K562 (cell line): ENCODE data around the gene TCF12.

Experiments
- ARID1B ChIP-seq: fragments of 450-650 bp; IDR thresholded peaks from 2 replicates; pipeline ENCODE4 v1.6.1; 2016; ENCODE audit warnings: antibody characterized with exemption, mild to moderate bottlenecking, inconsistent platforms
- C11orf30 ChIP-seq: fragments of 450-650 bp; IDR thresholded peaks from 2 replicates; pipeline ENCODE4 v1.6.1; 2016; ENCODE audit warnings: low read depth, mild to moderate bottlenecking
- CREM ChIP-seq: IDR thresholded peaks from 2 replicates; pipeline ENCODE4 v1.6.1; 2014; ENCODE audit warnings: antibody characterized with exemption, low read depth
- POLR2A ChIP-seq: fragments of 450-650 bp; conservative IDR thresholded peaks from 2 replicates; pipeline ENCODE4 v1.6.1; 2016
- SETDB1 ChIP-seq: IDR thresholded peaks from one replicate; pipeline ENCODE4 v1.6.1; 2012; ENCODE audit warnings: low read length, control low read depth, inconsistent platforms
- SP1 ChIP-seq: sonication (generic); formaldehyde crosslinking; IDR thresholded peaks from 2 replicates; pipeline ENCODE4 v1.8.1; 2022; ENCODE audit warnings: mild to moderate bottlenecking, missing genetic modification reagents
- ZNF592 ChIP-seq: fragments of 450-650 bp; IDR thresholded peaks from 2 replicates; pipeline ENCODE4 v1.6.1; 2017; ENCODE audit warnings: antibody characterized with exemption, mild to moderate bottlenecking
- TF ChIP-seq, protein P1 (sequence below): sonication (generic); formaldehyde crosslinking; IDR thresholded peaks from 2 replicates; pipeline ENCODE4 v1.8.0; 2022; ENCODE audit warnings: missing genetic modification reagents, mild to moderate bottlenecking, borderline replicate concordance

DNA sequence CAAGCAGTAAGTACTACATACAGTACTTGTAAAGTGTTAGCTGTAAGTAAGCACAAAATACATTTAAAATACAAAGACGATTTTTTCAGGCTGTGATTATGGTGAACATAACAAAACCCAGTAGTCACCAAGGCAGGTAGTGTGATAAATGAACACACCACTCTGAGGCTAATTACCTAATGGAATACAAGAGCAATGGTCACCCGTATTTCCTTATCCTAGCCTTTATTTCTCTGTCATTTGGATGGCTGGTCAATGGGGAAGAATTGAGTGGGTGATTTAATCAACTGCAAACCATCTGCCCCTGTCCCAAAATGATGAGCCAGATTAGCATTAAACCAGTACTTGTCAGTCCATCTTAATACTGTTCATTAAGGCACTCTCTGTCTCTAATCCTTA is 368.7 kb downstream of the TCF12 start:
- TF ChIP-seq, protein P1, sequence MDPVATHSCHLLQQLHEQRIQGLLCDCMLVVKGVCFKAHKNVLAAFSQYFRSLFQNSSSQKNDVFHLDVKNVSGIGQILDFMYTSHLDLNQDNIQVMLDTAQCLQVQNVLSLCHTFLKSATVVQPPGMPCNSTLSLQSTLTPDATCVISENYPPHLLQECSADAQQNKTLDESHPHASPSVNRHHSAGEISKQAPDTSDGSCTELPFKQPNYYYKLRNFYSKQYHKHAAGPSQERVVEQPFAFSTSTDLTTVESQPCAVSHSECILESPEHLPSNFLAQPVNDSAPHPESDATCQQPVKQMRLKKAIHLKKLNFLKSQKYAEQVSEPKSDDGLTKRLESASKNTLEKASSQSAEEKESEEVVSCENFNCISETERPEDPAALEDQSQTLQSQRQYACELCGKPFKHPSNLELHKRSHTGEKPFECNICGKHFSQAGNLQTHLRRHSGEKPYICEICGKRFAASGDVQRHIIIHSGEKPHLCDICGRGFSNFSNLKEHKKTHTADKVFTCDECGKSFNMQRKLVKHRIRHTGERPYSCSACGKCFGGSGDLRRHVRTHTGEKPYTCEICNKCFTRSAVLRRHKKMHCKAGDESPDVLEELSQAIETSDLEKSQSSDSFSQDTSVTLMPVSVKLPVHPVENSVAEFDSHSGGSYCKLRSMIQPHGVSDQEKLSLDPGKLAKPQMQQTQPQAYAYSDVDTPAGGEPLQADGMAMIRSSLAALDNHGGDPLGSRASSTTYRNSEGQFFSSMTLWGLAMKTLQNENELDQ = no peak
- TF ChIP-seq ZNF592 (no peak), SP1 (CRISPR knock-in tag) (no peak), POLR2A (no peak), SETDB1 (no peak), C11orf30 (no peak), CREM (no peak), ARID1B (no peak)
